Keratinocyte (primary cell): Measurements from ENCODE around the gene PAPPA.

ENCODE experiments used
- EZH2 ChIP-seq: IDR thresholded peaks from one replicate; pipeline ENCODE4 v1.6.1; 2012; ENCODE audit warnings: inconsistent platforms, mild to moderate bottlenecking, low read length, moderate library complexity
- TF ChIP-seq, protein P1 (sequence below), 3 experiments: IDR thresholded peaks in 1 of 3; conservative IDR thresholded peaks in 1 of 3; optimal IDR thresholded peaks in 1 of 3; 2 replicates in 2 of 3; 3 replicates in 1 of 3; pipeline versions ENCODE3 to v1.5.1; 2011; ENCODE audit warnings: low read length in 3 of 3, mild to moderate bottlenecking in 3 of 3, moderate library complexity in 2 of 3, control low read depth in 1 of 3, inconsistent platforms in 1 of 3; ENCODE audit not compliant: insufficient read depth in 2 of 3; ENCODE audit errors: extremely low read depth in 1 of 3

- TF ChIP-seq, protein P1, sequence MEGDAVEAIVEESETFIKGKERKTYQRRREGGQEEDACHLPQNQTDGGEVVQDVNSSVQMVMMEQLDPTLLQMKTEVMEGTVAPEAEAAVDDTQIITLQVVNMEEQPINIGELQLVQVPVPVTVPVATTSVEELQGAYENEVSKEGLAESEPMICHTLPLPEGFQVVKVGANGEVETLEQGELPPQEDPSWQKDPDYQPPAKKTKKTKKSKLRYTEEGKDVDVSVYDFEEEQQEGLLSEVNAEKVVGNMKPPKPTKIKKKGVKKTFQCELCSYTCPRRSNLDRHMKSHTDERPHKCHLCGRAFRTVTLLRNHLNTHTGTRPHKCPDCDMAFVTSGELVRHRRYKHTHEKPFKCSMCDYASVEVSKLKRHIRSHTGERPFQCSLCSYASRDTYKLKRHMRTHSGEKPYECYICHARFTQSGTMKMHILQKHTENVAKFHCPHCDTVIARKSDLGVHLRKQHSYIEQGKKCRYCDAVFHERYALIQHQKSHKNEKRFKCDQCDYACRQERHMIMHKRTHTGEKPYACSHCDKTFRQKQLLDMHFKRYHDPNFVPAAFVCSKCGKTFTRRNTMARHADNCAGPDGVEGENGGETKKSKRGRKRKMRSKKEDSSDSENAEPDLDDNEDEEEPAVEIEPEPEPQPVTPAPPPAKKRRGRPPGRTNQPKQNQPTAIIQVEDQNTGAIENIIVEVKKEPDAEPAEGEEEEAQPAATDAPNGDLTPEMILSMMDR (optimal IDR thresholded peaks at IDR 0.05 in 1 of 3, IDR thresholded peaks at IDR 0.05 in 1 of 3, conservative IDR thresholded peaks at IDR 0.05 in 1 of 3; ENCODE audit: extremely low read depth in 1 of 3, insufficient read depth in 2 of 3, low read length in 3 of 3) = no peak
- no peak for TF ChIP-seq EZH2
Measured at GRCh38 chr9:116288658-116289057, 135.1 kb downstream of the PAPPA start.
